Measurements from ENCODE around the gene IMPDH2.
A peak's percentile ranks its signal among the peaks of the same experiment; 100 is the strongest.

The IMPDH2 gene

DNA sequence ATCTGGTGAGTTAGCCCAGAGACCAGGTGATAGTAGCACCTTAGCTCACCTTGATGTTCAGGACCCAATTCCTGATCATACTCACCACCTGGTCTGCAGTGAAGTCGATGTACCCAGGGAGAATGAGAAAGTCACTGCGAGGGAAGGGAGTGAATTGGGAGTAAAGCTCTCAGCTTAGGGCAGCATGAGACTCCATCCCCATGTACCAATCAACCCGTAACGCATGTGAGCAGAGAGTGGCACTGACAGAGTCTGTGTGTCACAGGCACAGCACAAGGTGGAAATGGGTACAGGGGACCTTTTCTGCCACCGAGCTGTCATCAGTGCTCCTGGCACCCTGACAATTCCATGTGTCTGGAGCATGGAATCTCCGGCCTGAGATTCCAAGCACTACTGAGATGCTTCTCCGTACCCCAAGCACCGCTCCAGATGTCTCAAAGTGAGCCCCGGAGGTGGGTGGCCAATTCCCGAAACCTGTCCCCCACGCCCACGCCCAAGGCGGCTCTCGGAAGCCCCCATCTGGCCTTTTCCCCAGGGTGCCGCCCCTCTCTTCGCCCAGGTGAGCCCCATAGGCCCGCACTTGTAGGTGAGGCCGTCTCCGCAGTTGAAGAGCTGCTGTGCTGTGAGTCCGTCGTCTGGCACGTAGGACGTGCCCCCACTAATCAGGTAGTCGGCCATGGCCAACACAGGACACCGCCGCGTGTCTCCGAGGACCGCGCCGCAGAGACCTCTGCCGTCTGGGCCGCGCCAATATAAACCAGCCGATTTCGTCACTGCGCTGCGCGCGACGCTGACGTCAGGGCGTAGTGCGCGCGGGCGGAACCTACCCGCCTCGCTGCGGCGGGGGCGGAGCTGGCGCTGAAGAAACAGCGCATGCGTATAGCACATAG, at the start of gene IMPDH2:
TSS of gene IMPDH2 (minus strand) at position 726 of the 890 bp plus-strand sequence. CDS start at position 678, 48 bp downstream.
- DNase-seq (ENCODE audit: low read depth, low spot score): peak; percentile 47

DNA sequence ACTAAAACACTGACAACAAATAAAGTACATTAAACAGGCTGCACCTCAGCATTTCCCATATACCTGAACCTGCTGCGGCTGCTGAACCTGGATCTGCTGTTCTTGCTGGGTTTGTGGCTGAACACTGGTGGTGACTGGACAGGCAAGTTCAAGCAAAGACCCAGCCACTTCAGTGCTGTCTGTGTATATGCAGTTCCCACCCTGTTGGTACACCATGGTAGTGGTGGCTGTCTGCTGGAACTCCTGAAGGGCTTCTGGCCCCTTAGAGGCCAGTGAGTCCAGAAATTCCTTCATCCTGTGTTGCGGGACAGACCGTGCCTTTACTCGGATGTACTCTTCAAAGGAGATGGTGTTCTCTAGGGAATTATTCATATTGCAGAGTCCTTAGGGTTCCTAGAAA, 47.4 kb upstream of the IMPDH2 start:
- no peak for DNase-seq (ENCODE audit: low read depth, low spot score)

GRCh38 chr3:49076116-49076515, 46.9 kb upstream of the IMPDH2 start:
- DNase-seq (ENCODE audit: low read depth, low spot score): no peak

- no peak for DNase-seq (ENCODE audit: low read depth, low spot score)
These were observed 28.8 kb upstream of the IMPDH2 start for GRCh38 chr3:49058011-49058410.

GRCh38 chr3:49057268-49057667, 28.1 kb upstream of the IMPDH2 start:
- DNase-seq (ENCODE audit: low read depth, low spot score): no peak

- no peak for DNase-seq (ENCODE audit: low read depth, low spot score)
These were observed 25.2 kb upstream of the IMPDH2 start for GRCh38 chr3:49054344-49054862.

DNA sequence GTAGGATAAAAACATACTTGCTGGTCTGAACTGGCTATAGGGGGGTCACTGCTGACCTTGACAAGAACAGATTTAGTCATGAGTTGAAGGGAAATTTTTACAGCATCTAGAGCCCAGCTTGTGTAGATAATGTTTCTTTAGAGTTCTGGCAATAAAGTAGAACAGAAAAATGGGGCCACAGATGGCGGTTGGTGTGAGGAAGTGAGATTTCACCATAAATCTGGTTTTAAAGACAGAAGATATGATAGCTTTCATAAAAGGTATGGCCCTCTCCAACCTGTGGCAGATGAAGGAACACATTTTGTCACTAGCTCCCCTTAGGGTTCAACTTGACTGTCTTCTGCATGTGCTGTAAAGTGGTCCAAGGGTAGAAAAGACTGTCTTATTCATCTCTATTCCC, 24.3 kb upstream of the IMPDH2 start:
- no peak for DNase-seq (ENCODE audit: low read depth, low spot score)

GRCh38 chr3:49035281-49035680, 6.1 kb upstream of the IMPDH2 start:
- DNase-seq (ENCODE audit: low read depth, low spot score): no peak

DNA sequence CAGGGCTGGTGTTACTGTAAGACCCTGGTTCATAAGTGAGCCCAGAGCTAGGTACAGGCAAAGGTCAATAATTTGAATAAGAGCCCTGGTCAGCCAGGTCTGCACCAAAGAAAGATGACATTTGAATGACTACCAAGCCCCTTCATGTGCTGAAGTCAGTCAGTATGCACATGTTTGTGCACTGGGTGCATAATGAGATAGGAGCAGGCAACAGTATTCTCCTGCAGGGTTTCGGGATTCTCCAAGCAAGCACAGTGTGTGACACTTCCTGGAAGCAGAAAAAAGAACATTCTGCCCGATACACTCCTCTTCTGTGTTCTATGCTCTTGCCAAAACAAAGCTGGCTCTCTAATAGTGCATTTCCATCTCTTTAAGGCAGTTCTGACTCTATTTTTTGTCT, 5.5 kb upstream of the IMPDH2 start:
- no peak for DNase-seq (ENCODE audit: low read depth, low spot score)

DNA sequence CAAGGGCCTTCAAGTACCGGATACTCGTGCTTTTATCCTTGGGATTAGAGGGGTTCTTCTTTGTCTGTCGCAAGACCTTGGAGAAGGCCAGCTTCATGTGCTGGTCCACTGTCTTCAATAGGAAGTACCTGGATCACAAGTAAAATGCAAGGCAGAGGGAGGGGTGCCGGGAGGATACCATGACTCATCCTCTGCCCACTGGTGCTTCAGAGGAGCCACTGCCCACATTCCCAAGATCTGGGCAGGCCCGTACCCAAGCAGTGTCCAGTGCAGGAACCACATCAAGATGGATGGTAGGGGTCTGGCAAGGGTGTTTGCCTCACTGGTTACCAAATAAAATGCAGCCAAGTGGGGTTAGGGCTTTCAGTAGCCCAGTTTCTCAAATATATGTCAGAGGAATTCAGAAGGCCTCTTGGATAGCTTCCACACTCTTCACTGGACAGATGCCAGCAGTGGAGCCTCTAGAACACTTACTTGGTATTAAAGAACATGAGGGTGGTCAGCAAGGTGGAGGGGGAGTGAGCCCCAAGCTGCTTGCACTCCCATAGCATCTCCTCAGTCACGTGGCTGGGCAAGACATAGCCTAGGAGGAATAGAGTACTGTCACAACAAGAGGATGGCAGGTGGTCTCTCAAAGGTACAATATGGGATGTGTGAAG, 3.6 kb upstream of the IMPDH2 start:
- DNase-seq (ENCODE audit: low read depth, low spot score): no peak

- DNase-seq (ENCODE audit: low read depth, low spot score): no peak
These were observed 1.1 kb upstream of the IMPDH2 start for GRCh38 chr3:49030321-49030720.

GRCh38 chr3:49029563-49029884, 326 bp upstream of the IMPDH2 start:
- no peak for DNase-seq (ENCODE audit: low read depth, low spot score)

DNA sequence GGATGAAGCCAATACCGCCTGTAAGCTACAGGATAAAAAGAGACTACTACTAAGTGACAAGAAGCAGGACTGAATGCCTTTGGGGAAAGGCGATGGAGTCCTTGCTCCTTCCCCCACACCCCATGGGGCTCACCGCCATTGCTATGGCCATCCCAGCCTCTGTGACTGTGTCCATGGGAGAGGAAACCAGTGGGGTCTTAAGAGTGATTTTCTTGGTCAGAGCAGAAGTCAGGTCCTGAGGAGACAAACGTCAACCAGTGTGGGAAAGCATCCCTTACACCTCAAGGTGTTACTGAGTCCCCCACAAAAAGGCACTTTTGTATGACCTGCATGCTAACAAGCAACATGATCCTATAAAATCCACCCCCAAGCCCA, 913 bp downstream of the IMPDH2 start:
- DNase-seq (ENCODE audit: low read depth, low spot score): no peak

- no peak for DNase-seq (ENCODE audit: low read depth, low spot score)
These were observed 1.6 kb downstream of the IMPDH2 start for GRCh38 chr3:49027634-49028033.

- DNase-seq (ENCODE audit: low read depth, low spot score): no peak
These were observed 2.7 kb downstream of the IMPDH2 start for GRCh38 chr3:49026536-49026935.

DNA sequence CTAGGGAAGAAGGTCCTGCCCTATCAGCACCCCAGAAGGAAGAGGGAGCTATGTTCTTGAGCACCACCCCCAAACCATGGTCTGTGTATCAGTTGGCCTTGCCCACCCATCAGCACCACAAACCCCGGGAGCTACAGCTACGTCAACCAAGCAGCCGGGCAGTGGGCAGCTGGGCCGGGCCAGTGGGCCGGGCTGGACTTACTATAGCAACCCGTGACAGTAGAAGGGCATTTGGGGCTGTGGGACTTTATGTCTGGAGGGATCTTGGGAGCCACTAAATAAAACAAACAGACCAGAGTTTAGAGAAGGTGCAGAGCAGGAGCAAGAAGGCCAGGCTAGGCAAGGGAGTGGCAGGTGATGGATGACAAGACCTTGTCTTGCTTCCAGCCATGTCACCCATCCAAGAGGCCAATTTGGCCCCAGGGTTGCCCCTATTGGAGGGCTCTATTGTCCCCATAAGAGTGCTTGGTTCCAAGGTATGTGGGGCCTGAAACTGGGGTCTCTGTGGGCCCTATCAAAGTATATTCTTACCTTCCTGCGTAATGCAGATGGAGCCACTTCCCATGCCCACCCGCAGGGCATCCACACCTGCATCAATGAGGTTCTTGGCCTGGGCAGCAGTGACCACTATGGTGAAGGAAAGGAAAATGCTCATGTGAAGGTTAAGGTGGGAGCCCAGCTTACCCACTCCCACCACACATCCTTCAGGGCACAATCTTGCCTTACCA, 3.2 kb downstream of the IMPDH2 start:
- no peak for DNase-seq (ENCODE audit: low read depth, low spot score)

DNA sequence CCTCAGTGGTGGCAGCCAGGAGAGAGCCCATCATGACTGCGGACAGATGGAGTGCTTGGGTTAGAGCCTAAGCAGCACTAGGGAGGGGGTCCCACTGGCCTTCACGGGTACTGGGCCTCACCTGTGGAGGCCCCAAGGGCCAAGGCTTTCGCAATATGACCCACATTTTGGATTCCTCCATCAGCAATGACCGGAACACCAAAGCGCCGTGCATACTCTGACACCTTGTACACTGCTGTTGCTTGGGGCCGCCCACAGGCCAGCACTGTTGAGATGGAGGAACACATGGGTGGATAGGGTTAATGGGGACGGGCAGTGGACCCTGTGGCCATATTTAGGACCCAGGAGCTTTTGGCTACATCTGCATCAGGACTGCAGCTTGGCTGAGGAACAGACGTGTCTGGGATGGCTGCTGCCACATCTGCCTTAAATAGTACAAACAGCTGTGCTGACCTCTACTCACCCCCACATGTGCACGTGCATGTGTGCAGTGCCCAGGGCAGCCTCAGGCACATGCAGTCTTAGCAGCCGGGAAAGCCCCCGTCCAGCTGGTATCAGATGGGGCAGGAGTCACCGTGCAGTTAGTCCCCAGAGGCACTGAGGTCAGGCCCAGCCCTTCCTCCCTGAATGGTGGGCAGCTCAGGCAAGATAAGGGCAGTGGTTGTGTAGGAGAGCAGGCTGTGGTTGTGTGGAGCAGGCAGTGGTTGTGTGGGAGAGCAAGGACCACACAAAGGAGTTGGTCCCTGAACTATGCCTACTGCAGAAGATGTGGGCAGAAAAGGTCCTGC, 4.0 kb downstream of the IMPDH2 start:
- no peak for DNase-seq (ENCODE audit: low read depth, low spot score)

DNA sequence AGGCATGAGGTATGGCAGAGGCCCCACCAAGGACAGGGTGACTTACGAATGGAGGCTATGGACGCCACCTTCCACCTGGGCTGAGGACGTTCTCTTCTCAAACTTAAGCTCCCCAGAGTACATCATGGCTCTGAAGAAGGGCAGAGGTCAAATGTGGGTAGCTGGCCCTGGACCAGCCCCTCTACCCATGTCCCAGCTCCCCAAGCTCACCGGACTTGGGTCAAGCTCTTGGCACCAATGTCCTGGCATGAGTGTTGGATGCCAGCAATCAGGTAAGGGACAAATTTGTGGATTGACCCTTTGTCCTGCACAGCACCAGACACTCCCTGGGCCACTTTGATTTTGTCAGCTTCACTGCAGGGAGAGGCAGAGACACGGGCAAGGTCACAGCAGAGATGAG, 4.7 kb downstream of the IMPDH2 start:
- no peak for DNase-seq (ENCODE audit: low read depth, low spot score)

- DNase-seq (ENCODE audit: low read depth, low spot score): no peak
These were observed 5.4 kb downstream of the IMPDH2 start for GRCh38 chr3:49023775-49024174.

- no peak for DNase-seq (ENCODE audit: low read depth, low spot score)
These were observed 6.5 kb downstream of the IMPDH2 start for GRCh38 chr3:49022688-49023171.
